ENCODE measurements around the gene ZNF500.

Gene ZNF500

GRCh38 chr16:4766875-4767628 is at the start of gene ZNF500 (continued):
- TF ChIP-seq, protein P1, sequence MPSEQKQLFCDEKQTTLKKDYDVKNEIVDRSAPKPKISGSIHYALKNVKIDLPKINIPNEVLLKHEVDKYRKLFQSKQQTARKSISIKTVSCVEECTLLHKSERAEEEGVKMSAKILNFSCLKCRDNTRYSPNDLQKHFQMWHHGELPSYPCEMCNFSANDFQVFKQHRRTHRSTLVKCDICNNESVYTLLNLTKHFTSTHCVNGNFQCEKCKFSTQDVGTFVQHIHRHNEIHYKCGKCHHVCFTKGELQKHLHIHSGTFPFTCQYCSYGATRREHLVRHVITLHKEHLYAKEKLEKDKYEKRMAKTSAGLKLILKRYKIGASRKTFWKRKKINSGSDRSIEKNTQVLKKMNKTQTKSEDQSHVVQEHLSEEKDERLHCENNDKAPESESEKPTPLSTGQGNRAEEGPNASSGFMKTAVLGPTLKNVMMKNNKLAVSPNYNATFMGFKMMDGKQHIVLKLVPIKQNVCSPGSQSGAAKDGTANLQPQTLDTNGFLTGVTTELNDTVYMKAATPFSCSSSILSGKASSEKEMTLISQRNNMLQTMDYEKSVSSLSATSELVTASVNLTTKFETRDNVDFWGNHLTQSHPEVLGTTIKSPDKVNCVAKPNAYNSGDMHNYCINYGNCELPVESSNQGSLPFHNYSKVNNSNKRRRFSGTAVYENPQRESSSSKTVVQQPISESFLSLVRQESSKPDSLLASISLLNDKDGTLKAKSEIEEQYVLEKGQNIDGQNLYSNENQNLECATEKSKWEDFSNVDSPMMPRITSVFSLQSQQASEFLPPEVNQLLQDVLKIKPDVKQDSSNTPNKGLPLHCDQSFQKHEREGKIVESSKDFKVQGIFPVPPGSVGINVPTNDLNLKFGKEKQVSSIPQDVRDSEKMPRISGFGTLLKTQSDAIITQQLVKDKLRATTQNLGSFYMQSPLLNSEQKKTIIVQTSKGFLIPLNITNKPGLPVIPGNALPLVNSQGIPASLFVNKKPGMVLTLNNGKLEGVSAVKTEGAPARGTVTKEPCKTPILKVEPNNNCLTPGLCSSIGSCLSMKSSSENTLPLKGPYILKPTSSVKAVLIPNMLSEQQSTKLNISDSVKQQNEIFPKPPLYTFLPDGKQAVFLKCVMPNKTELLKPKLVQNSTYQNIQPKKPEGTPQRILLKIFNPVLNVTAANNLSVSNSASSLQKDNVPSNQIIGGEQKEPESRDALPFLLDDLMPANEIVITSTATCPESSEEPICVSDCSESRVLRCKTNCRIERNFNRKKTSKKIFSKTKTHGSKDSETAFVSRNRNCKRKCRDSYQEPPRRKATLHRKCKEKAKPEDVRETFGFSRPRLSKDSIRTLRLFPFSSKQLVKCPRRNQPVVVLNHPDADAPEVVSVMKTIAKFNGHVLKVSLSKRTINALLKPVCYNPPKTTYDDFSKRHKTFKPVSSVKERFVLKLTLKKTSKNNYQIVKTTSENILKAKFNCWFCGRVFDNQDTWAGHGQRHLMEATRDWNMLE (tag by site-specific recombination; conservative IDR thresholded peaks at IDR 0.05; ENCODE audit: low read depth): no peak
- TF ChIP-seq ZNF114 (tag by site-specific recombination; IDR thresholded peaks at IDR 0.05): no peak
- no peak for TF ChIP-seq ZNF354C (tag by site-specific recombination; IDR thresholded peaks at IDR 0.05; ENCODE audit: borderline replicate concordance, low read depth)
- no peak for TF ChIP-seq ZSCAN4 (tag by site-specific recombination; IDR thresholded peaks at IDR 0.05)
- TF ChIP-seq SP2 (tag by site-specific recombination; IDR thresholded peaks at IDR 0.05): peak; percentile 94
- no peak for TF ChIP-seq ZNF555 (tag by site-specific recombination; conservative IDR thresholded peaks at IDR 0.05)
- TF ChIP-seq HOXC10 (CRISPR knock-in tag; IDR thresholded peaks at IDR 0.05): no peak
- TF ChIP-seq ZNF426 (tag by site-specific recombination; IDR thresholded peaks at IDR 0.05): no peak
- no peak for TF ChIP-seq ZNF211 (tag by site-specific recombination; IDR thresholded peaks at IDR 0.05; ENCODE audit: low read depth)
- no peak for TF ChIP-seq ZNF48 (tag by site-specific recombination; IDR thresholded peaks at IDR 0.05)
- peak; percentile 43; the same call in 1 of the 2 replicates for TF ChIP-seq KLF10 (tag by site-specific recombination; IDR thresholded peaks at IDR 0.05)
- no peak for TF ChIP-seq ZNF169 (tag by site-specific recombination; IDR thresholded peaks at IDR 0.05)
- no peak for TF ChIP-seq ZNF184 (tag by site-specific recombination; IDR thresholded peaks at IDR 0.05)
- TF ChIP-seq ZNF140 (tag by site-specific recombination; IDR thresholded peaks at IDR 0.05): no peak
- peak; percentile 16; the same call in 1 of the 2 replicates for TF ChIP-seq ZIC2 (tag by site-specific recombination; IDR thresholded peaks at IDR 0.05)
- no peak for TF ChIP-seq ZNF843 (tag by site-specific recombination; IDR thresholded peaks at IDR 0.05)
- TF ChIP-seq, protein P2, sequence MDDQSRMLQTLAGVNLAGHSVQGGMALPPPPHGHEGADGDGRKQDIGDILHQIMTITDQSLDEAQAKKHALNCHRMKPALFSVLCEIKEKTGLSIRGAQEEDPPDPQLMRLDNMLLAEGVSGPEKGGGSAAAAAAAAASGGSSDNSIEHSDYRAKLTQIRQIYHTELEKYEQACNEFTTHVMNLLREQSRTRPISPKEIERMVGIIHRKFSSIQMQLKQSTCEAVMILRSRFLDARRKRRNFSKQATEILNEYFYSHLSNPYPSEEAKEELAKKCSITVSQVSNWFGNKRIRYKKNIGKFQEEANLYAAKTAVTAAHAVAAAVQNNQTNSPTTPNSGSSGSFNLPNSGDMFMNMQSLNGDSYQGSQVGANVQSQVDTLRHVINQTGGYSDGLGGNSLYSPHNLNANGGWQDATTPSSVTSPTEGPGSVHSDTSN (CRISPR knock-in tag; IDR thresholded peaks at IDR 0.05): 0 out of 2 replicates have a peak, but pooled peaks have one; percentile 65
- TF ChIP-seq, protein P3, sequence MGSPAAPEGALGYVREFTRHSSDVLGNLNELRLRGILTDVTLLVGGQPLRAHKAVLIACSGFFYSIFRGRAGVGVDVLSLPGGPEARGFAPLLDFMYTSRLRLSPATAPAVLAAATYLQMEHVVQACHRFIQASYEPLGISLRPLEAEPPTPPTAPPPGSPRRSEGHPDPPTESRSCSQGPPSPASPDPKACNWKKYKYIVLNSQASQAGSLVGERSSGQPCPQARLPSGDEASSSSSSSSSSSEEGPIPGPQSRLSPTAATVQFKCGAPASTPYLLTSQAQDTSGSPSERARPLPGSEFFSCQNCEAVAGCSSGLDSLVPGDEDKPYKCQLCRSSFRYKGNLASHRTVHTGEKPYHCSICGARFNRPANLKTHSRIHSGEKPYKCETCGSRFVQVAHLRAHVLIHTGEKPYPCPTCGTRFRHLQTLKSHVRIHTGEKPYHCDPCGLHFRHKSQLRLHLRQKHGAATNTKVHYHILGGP (tag by site-specific recombination; IDR thresholded peaks at IDR 0.05): no peak
- no peak for TF ChIP-seq ZNF10 (tag by site-specific recombination; IDR thresholded peaks at IDR 0.05)
- peak; percentile 99 for TF ChIP-seq SP3 (tag by site-specific recombination; IDR thresholded peaks at IDR 0.05)
- TF ChIP-seq ZNF785 (tag by site-specific recombination; IDR thresholded peaks at IDR 0.05): no peak
- TF ChIP-seq ZNF76 (tag by site-specific recombination; IDR thresholded peaks at IDR 0.05; ENCODE audit: borderline replicate concordance, low read depth): peak; percentile 99
- no peak for TF ChIP-seq ZSCAN30 (tag by site-specific recombination; IDR thresholded peaks at IDR 0.05)
- TF ChIP-seq KLF17 (tag by site-specific recombination; IDR thresholded peaks at IDR 0.05): peak; percentile 46; the same call in 1 of the 2 replicates
- TF ChIP-seq GLI4 (tag by site-specific recombination; IDR thresholded peaks at IDR 0.05): no peak
- TF ChIP-seq ZNF600 (tag by site-specific recombination; IDR thresholded peaks at IDR 0.05): peak; percentile 95
- no peak for TF ChIP-seq ZNF549 (tag by site-specific recombination; IDR thresholded peaks at IDR 0.05)
- peak; percentile 49; the same call in 1 of the 2 replicates for TF ChIP-seq ZNF629 (tag by site-specific recombination; IDR thresholded peaks at IDR 0.05)
- TF ChIP-seq ZNF341 (tag by site-specific recombination; IDR thresholded peaks at IDR 0.05; ENCODE audit: low read depth): no peak
- no peak for TF ChIP-seq ZNF704 (tag by site-specific recombination; IDR thresholded peaks at IDR 0.05)

All from HEK293 (cell line).